Gastroesophageal sphincter (tissue), 4 donors: ENCODE data around the gene SNRPA1. TPM values are rescaled to one million over a fixed set of nuclear protein-coding genes. Genes with fewer than 3 reads are reported as not detected.

Source experiments
- ATAC-seq: fragments of 150-250 bp; one replicate; pipeline ENCODE4 v1.9.1; 2016; ENCODE audit warnings: mild to moderate bottlenecking, moderate library complexity
- H3K27ac ChIP-seq, 4 donors: fragments of 200-600 bp; sonication (generic) in 3 of 4; 1 replicate in 3 of 4; 2 replicates in 1 of 4; pipeline ENCODE4 v1.5.1; 2016 to 2019
- H3K27me3 ChIP-seq: fragments of 200-600 bp; sonication (generic); one replicate; pipeline ENCODE4 v1.5.1; 2019
- H3K36me3 ChIP-seq, 2 donors: fragments of 200-600 bp; sonication (generic); one replicate each; pipeline ENCODE4 v1.5.1; 2019; ENCODE audit warnings: control low read depth in 1 of 2
- H3K4me1 ChIP-seq, 3 donors: fragments of 200-600 bp; sonication (generic); 1 replicate in 2 of 3; 2 replicates in 1 of 3; pipeline ENCODE4 v1.5.1; 2016 to 2019; ENCODE audit warnings: control low read depth in 2 of 3
- H3K4me3 ChIP-seq, 2 donors: fragments of 200-600 bp; sonication (generic); one replicate each; pipeline ENCODE4 v1.5.1; 2019; ENCODE audit warnings: mild to moderate bottlenecking in 1 of 2, moderate library complexity in 1 of 2
- H3K9me3 ChIP-seq, 3 donors: fragments of 200-600 bp; sonication (generic); one replicate each; pipeline ENCODE4 v1.5.1; 2017 to 2019; ENCODE audit warnings: control low read depth in 2 of 3
- EP300 ChIP-seq: sonication (generic); formaldehyde crosslinking; IDR thresholded peaks from one replicate; pipeline ENCODE4 v1.6.1; 2017; ENCODE audit warnings: antibody characterized with exemption, mild to moderate bottlenecking
- POLR2A ChIP-seq, 2 donors: fragments of 450-650 bp; IDR thresholded peaks; one replicate each; pipeline ENCODE4 v1.6.1; 2017; ENCODE audit warnings: antibody characterized with exemption in 2 of 2, mild to moderate bottlenecking in 2 of 2, moderate library complexity in 1 of 2
- POLR2AphosphoS5 ChIP-seq: sonication (generic); formaldehyde crosslinking; IDR thresholded peaks from one replicate; pipeline ENCODE4 v1.6.1; 2017; ENCODE audit warnings: antibody characterized with exemption
- WGBS, 2 donors: methylation state at CpG; one replicate each; pipeline ENCODE4 v1.1.5; 2018; ENCODE audit warnings: low coverage in 1 of 2; 5-methylcytosine and 5-hydroxymethylcytosine counted together
- total RNA-seq, 4 donors: library from RNA; depleted of rRNA; stranded (reverse); fragments of >200 nt; gene quantifications; one replicate each; pipeline ENCODE4 v1.1.0, GENCODE V29; 2016
- TF ChIP-seq, protein P1 (sequence below), 4 experiments: fragments of 200-600 bp in 2 of 4; fragments of 450-650 bp in 2 of 4; sonication (generic) in 1 of 4; IDR thresholded peaks; one replicate each; pipeline ENCODE4 v1.5.1; 2017 to 2019; ENCODE audit warnings: antibody characterized with exemption in 4 of 4, mild to moderate bottlenecking in 2 of 4, moderate library complexity in 2 of 4

Gene SNRPA1
- total RNA-seq, 4 donors from 2014 or later, result 22.5 to 39.5 (median 27.7) TPM

DNA sequence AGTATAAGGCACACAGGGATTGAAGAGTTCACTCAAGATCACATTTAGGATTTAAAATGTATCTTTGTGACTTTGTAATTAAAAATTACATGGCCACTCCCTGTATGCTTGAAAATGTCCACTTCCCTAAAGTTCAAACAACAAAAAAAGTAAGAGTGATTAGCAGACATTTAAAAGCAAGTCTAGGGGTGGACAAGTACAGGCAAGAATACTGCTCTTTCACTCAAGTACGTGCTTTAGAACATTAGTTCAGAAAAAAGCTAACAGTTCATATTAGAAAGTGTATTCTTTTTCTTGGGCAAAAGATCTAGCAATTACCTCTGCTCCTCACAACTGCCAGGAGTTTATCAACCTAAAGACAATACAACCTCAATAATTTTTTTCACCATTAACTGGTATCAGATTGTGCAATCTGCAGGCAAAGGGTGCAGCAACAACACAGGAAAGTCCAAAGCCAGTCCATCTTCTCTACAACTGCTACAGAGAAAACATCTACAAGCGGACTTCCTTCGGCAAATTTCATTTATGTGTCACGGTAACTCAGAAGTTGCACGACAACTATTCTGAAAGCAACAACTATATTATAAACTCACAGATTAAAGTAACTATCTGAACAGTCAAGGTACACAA, 61.3 kb downstream of the SNRPA1 start:
- Histone ChIP-seq H3K27ac (no peak overlapping the region), H3K36me3 (peaks cover 0 to 27% of the 10 kb centered on the region in 2 donors), H3K4me3 (no peak overlapping the region), H3K9me3 (peaks cover 0 to 4% (median 0%) of the 10 kb centered on the region in 3 donors), H3K4me1 (peaks cover 0 to 37% (median 4%) of the 10 kb centered on the region in 3 donors), H3K27me3 (no peaks in the 10 kb centered on the region)
- TF ChIP-seq POLR2AphosphoS5 (no peak), EP300 (no peak), POLR2A (IDR thresholded peaks at IDR 0.05) (no peak)
- TF ChIP-seq, protein P1, sequence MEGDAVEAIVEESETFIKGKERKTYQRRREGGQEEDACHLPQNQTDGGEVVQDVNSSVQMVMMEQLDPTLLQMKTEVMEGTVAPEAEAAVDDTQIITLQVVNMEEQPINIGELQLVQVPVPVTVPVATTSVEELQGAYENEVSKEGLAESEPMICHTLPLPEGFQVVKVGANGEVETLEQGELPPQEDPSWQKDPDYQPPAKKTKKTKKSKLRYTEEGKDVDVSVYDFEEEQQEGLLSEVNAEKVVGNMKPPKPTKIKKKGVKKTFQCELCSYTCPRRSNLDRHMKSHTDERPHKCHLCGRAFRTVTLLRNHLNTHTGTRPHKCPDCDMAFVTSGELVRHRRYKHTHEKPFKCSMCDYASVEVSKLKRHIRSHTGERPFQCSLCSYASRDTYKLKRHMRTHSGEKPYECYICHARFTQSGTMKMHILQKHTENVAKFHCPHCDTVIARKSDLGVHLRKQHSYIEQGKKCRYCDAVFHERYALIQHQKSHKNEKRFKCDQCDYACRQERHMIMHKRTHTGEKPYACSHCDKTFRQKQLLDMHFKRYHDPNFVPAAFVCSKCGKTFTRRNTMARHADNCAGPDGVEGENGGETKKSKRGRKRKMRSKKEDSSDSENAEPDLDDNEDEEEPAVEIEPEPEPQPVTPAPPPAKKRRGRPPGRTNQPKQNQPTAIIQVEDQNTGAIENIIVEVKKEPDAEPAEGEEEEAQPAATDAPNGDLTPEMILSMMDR (IDR thresholded peaks at IDR 0.05), result no peak
- WGBS, 2 donors, result 93% methylated on average over 3 to 5 of the region's 5 CpGs
- no peak for ATAC-seq

GRCh38 chr15:101232677-101233076, 62.4 kb downstream of the SNRPA1 start:
- 50 to 57% methylated on average over 2 to 5 of the region's 5 CpGs for WGBS, 2 donors

More at GRCh38 chr15:101232677-101233076, 62.4 kb downstream of the SNRPA1 start:
- H3K4me1 ChIP-seq, result peaks cover 0 to 26% (median 4%) of the 10 kb centered on the region in 3 donors
- peaks cover 0 to 27% of the 10 kb centered on the region in 2 donors for H3K36me3 ChIP-seq
- H3K27me3 ChIP-seq, result no peaks in the 10 kb centered on the region
- H3K9me3 ChIP-seq, result peaks cover 0 to 13% (median 0%) of the 10 kb centered on the region in 3 donors
- TF ChIP-seq, protein P1 (IDR thresholded peaks at IDR 0.05), result no peak
- no peak for TF ChIP-seq POLR2AphosphoS5
- no peak for TF ChIP-seq EP300
- TF ChIP-seq POLR2A (IDR thresholded peaks at IDR 0.05), result no peak
- H3K27ac ChIP-seq, result peak overlapping the region in 2 of 4 donors; percentile 30 to 43
- no peak overlapping the region for H3K4me3 ChIP-seq
- no peak for ATAC-seq

Other genes starting within 250 kb of the SNRPA1 start
- gene CHSY1, start 43.2 kb downstream of the SNRPA1 start, total RNA-seq, result 10 to 100 TPM; 13.8 to 30.6 (median 19.9) TPM
- gene SELENOS, start 17.8 kb downstream of the SNRPA1 start, total RNA-seq, result 10 to 100 TPM; 56.1 to 75.5 (median 64.5) TPM
- gene PCSK6, start 194.5 kb upstream of the SNRPA1 start, total RNA-seq, result 10 to 100 TPM; 12.8 to 23.2 (median 18.4) TPM